Mucosa of descending colon (tissue), 3 donors: ENCODE results near the gene ING1. TPM values are rescaled to one million over a fixed set of nuclear protein-coding genes. Genes with fewer than 3 reads are reported as not detected.
"Not testable (repeated sequence)": the region's sequence is repeated elsewhere in the genome, so short reads cannot be mapped to it uniquely, and the experiment has no call there.

ENCODE experiments used
- ATAC-seq: fragments of 200-7000 bp; cut with Tn5 transposase; one replicate; pipeline ENCODE4 v1.9.1; 2020; ENCODE audit warnings: mild to moderate bottlenecking, moderate library complexity
- DNase-seq, 3 donors: peaks; one replicate each; pipeline ENCODE4 v3.0.0-alpha.2; 2020
- H3K36me3 ChIP-seq: fragments of 200-600 bp; one replicate; pipeline ENCODE4 v1.8.0; 2021; ENCODE audit warnings: low read depth, mild to moderate bottlenecking
- H3K4me1 ChIP-seq: fragments of 200-600 bp; one replicate; pipeline ENCODE4 v1.8.0; 2021; ENCODE audit warnings: low read depth, mild to moderate bottlenecking
- H3K4me3 ChIP-seq: fragments of 200-600 bp; one replicate; pipeline ENCODE4 v1.8.0; 2021; ENCODE audit warnings: mild to moderate bottlenecking
- H3K9me3 ChIP-seq: fragments of 200-600 bp; one replicate; pipeline ENCODE4 v1.8.0; 2021; ENCODE audit warnings: mild to moderate bottlenecking
- CTCF ChIP-seq: fragments of 200-600 bp; IDR thresholded peaks from one replicate; pipeline ENCODE4 v1.8.0; 2022; ENCODE audit warnings: antibody characterized with exemption, mild to moderate bottlenecking
- intact Hi-C, 2 donors: fragments of 100-400 bp; cut with DNase I in 1 of 2; cut with micrococcal nuclease in 1 of 2; formaldehyde crosslinking; loops; one replicate each; pipeline versions ENCODE4 v1.11.0 to v1.11.1; 2022; cut with DNase I, micrococcal nuclease
- total RNA-seq, 3 donors: library from RNA; stranded (reverse); fragmentation: NEBNext Ultra II Directional in 2 of 3; extraction: Animal tissue kit (Norgen Biotek cat#: 25700) in 2 of 3; gene quantifications; one replicate each; pipeline versions ENCODE4 v1.2.1 to v1.2.4, GENCODE V29; 2021 to 2023
- donor health status: DM: no; HTN: no; CAD: no; lungs with moderate emphysema.
- donor health status: DM: no; HTN: no; CAD: no.
- donor health status: DM: no; HTN: yes; CAD: no.

ING1 gene
- total RNA-seq, 3 donors from 2014 or later: 11.8 to 18.0 (median 13.8) TPM

- H3K9me3 ChIP-seq: no peaks in the 10 kb centered on the region
- intact Hi-C loops: no loop called here
- DNase-seq (no peak), ATAC-seq (no peak)
- H3K36me3 ChIP-seq: no peaks in the 10 kb centered on the region
- no peak overlapping the region for H3K4me3 ChIP-seq
- no peak for TF ChIP-seq CTCF
- no peaks in the 10 kb centered on the region for H3K4me1 ChIP-seq
Observed at GRCh38 chr13:110723598-110723997, 10.1 kb downstream of the ING1 start.

GRCh38 chr13:110726153-110726552 is 12.7 kb downstream of the ING1 start:
- DNase-seq, ATAC-seq, H3K4me1 ChIP-seq, intact Hi-C loops, H3K4me3 ChIP-seq, H3K36me3 ChIP-seq, H3K9me3 ChIP-seq: not testable (repeated sequence)

GRCh38 chr13:110726726-110727125 is 13.2 kb downstream of the ING1 start:
- ATAC-seq: peak; percentile 58
- DNase-seq: no peak
- H3K9me3 ChIP-seq: no peaks in the 10 kb centered on the region
- no peaks in the 10 kb centered on the region for H3K36me3 ChIP-seq
- H3K4me1 ChIP-seq: no peaks in the 10 kb centered on the region
- intact Hi-C loops: no loop called here
- H3K4me3 ChIP-seq: no peak overlapping the region
- TF ChIP-seq CTCF: no peak

GRCh38 chr13:110731072-110731471 is 17.6 kb downstream of the ING1 start:
- ATAC-seq: peak; percentile 69
- peak in 1 of 3 donors; percentile 27 for DNase-seq
- Histone ChIP-seq H3K36me3 (no peaks in the 10 kb centered on the region), H3K9me3 (no peaks in the 10 kb centered on the region), H3K4me1 (no peaks in the 10 kb centered on the region), H3K4me3 (no peak overlapping the region)
- intact Hi-C loops: no loop called here
- TF ChIP-seq CTCF: no peak

- no peaks in the 10 kb centered on the region for H3K36me3 ChIP-seq
- intact Hi-C loops: no loop called here
- H3K4me3 ChIP-seq: no peak overlapping the region
- DNase-seq (no peak), ATAC-seq (no peak)
- no peaks in the 10 kb centered on the region for H3K4me1 ChIP-seq
- no peaks in the 10 kb centered on the region for H3K9me3 ChIP-seq
- no peak for TF ChIP-seq CTCF
Observed at GRCh38 chr13:110734561-110734960, 21.1 kb downstream of the ING1 start.

GRCh38 chr13:110737555-110737954 is 24.1 kb downstream of the ING1 start:
- TF ChIP-seq CTCF: no peak
- no peaks in the 10 kb centered on the region for H3K4me1 ChIP-seq
- DNase-seq: no peak
- no peaks in the 10 kb centered on the region for H3K36me3 ChIP-seq
- no peak overlapping the region for H3K4me3 ChIP-seq
- intact Hi-C loops: no loop called here
- ATAC-seq: no peak
- H3K9me3 ChIP-seq: no peaks in the 10 kb centered on the region
